GM18526 (cell line): ENCODE measurements around the gene PKNOX2.

Experiments used
- POLR2A ChIP-seq: IDR thresholded peaks from 3 replicates; pipeline ENCODE4 v1.6.1; 2011; ENCODE audit not compliant: insufficient read length; ENCODE audit errors: extremely low read depth

The PKNOX2 gene

DNA sequence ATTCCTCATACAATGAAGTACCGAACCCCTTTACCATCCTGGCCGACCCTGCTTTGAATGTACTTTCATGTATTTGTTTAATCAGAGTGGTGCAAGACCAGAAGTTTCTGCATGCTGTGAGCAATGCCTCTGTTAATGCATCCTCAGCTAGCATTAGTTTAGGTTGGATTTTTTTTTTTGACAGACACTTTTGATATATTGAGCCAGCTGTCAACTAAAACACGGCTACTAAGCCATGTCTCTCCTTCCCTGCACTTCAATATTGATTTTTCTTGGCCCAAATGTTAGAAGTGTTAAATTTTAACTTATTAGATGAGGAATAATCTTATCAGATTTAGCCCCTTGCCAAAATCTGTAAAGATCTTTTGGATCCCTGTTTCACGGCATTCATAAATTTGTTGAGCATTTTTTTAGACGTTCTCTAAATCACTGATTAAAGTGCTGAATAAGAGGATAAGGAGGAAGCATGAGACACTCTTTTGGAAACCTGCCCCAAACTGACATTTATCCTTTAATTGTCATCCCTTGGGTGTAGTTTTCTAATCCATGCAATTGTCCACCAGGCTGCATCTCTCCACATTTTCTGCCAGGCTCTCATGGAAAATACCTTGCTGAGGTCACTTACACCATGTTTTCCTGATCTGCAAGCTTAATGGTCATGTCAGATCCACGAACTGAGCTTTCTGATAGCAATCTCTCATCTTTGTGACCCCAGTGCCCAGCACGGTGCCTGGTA is 200.8 kb downstream of the PKNOX2 start:
- TF ChIP-seq POLR2A: no peak

DNA sequence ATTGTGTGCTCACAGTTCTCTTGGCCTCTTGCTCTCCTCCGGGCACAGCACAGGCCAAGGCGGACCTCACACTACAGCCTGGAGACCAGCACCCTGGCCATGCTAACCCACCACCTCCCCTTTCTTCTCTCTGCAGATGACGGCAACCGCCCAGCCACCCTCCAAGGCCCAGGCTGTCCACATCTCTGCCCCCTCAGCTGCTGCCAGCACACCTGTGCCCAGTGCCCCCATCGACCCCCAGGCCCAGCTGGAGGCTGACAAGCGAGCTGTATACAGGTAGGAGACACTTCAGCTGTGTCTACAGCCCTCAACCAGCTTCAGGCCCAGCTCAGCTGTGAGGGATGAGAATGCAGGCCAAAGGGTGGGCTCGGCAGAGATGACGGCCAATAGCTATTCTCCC is 203.2 kb downstream of the PKNOX2 start:
- no peak for TF ChIP-seq POLR2A

DNA sequence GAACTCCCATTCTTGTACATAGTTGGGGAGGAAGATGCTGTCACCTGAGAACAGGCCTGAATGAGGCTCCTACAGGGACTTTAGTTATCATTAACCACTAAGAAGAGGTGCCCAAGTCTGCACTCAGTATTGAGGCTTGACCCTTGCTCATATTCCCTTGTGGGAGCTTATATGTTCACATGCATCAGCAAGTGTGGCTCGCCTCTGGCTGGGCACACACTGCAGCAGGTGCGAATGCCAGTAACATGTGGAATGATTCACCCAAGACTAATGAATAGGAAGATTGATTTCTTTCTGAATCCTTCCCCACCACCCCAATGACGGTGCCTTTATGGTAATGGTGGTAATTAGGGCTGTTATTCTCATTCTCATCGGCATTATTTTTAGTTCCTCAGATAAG is 204.2 kb downstream of the PKNOX2 start:
- no peak for TF ChIP-seq POLR2A

DNA sequence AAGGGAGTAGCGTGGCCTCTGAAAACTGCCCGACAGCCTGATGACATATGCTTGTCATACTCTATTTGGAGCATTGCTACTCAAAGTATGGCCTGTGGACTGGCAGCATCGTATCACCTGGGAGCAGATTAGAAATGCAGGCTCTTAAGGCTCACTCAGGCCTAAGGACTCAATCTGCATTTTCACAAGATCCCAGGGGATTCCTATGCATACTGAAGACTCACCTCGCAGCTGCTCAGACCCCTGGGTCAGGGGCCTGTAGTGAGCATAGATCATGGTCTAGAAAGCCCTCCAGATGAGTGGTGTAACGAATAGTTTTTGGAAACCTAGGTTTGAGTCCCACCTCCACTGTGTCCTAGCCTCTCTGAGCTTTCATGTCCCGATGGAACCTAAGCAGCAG is 205.3 kb downstream of the PKNOX2 start:
- no peak for TF ChIP-seq POLR2A

DNA sequence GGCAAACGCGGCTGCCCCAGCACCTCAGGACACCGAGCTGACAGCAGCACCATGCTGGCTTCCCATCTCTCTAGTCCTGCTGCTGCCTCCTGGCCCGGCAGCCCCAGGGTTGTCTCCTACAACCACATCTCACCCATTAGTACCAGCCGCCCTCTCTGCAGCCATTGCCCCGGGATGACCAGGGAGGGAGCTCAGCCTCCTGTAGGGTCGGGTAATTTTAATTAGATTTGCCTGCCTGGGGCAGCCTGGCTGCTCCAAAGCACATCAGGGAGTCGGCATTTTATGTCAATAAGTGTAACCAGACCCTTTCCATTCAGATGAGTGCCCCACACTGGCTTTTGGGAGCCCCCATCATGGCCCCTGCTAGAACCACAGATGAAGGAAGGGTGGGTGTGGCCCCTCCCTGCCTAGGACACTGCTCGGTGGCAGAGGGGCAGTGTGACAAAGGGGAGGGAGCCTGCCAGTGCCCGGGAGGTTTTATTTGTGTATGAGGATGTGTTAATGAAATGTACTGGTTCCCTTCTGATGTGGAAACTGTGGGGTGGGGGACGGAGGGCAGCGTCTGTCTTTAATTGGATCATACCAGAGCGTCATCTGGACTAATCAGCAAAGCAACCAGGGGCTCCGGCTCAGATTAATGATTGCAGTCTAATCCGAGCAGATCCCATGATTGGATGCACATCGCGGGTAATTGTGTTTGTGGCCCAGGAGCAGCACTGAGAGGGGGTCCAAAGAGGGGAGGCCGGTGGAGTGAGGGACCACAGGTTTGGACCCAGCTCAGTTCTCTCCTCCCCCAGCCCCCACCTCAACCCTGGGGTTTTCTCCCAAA is 206.2 kb downstream of the PKNOX2 start:
- TF ChIP-seq POLR2A: no peak

DNA sequence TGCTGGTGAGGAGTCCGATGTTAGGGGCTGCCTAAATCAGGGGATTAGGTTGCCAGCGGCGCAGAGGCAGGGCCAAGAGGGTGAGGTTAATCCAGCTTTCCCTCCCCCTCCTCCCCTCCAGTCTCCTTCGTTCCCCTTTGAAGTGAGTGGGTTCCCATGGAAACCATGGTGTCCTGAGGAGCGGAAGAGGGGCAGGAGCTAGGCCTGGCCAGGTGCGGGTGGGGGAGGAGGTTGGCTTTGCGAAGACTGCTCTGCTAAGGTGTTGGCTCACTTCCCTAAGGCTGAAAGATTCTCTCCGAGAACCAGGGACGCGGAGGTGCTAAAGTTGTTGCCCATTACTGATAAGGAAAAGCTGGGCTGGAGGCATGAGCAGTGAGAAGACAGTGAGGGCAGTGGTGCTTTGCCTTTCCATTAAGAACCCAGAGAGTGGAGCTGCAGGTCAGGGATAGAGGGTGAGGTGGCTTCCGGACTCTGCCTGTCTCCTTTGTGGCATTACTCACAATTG is 206.9 kb downstream of the PKNOX2 start:
- TF ChIP-seq POLR2A: no peak

DNA sequence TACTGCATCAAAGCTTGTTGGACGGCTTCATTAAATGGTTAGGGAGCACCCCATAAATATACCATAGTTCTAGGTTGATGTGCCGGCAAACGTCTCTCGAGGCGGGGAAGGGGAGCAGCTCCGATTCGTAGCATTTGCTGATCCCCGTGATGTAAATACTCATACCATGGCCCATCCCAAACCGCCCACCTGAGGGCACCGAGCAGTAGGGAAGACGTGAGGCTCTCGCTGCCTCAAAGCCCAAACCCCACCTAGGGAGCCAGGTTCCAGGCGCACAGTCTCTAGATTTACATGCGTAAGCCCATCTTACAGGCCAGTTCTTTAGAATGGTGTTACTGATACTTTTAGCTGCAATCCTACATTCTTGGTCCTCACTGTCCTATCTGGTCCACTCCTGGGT is 207.5 kb downstream of the PKNOX2 start:
- TF ChIP-seq POLR2A: no peak

DNA sequence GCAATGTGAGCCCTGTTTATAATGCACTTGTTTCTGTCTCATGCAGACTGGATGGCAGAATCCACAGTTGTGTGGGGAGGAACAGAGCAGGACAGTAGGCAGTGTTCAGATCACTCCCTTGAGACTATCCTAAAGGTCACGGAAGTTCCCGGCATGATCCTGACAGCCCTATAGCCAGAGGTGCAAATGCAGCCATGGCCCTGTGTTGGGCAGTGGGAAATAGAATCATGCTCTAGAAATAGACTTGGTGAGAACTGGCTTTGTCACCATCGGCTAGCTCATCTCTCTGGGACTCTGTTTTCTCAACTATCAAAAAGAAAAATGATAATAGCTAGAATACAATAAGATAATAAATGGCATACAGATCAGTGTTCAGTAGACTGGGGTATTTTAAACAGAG is 208.4 kb downstream of the PKNOX2 start:
- no peak for TF ChIP-seq POLR2A

DNA sequence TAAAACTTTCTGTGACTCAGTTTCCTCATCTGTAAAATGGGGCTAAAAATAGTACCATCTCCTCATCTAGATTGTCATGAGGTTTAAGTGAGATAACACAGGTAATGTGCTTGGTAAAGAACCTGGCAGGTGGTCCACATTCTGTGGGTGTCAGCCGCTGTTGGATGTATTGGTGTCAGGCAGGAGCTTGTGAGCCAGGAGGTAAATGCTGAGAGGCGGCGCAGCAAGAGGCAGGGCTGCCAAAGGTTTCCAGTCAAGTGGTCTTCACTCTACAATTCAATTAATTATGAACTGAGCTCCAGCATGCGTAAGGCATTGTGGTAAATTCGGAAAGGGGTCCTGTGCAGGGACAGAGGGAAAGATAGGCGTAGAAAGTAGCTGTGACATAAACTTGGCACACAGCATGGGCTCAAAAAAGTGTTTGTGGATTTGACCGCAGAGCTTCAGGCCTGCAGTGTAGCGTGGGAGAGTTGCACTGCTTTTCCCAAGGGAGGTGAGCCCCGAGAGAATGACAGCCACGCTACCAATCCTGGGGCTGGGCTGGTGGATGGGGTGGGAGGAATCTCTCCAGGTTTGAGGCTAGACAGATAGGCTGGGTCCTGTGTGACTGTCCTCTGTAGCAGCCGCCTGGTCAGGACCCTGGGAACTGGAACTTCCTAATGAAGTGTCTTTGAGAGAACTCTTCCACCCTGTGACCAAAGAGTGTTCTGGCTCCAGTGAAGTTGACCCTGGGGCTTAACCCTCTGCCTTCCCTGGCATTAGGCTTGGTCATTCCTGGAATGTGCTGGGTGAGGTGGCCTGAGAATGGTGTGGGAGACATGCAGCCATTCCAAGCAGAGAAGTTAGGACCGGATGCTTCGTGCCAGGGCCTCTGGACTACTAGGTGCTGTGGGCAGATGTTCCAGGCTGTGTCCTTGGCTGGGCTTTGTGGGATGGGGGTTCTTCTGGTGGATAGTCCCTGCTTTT is 209.2 kb downstream of the PKNOX2 start:
- TF ChIP-seq POLR2A: no peak

DNA sequence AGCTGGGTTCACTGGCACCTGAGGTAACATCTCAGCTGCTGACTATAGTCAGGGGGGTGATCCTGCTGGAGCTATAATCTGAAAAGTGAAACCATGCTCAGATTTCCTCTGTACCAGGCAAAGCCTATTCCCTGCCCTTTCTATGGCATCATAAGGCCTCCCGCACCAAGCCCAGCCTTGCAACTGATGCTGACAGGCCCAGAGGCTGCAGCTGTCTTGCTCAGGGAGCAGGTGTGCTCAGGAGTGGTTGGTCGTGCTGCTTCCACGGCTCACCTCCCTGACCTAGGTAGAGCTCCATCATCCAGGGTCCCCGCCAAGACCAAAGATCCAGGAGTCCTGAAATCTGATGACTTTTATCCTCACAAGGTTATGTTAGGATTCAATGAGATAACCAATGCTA is 209.8 kb downstream of the PKNOX2 start:
- no peak for TF ChIP-seq POLR2A

DNA sequence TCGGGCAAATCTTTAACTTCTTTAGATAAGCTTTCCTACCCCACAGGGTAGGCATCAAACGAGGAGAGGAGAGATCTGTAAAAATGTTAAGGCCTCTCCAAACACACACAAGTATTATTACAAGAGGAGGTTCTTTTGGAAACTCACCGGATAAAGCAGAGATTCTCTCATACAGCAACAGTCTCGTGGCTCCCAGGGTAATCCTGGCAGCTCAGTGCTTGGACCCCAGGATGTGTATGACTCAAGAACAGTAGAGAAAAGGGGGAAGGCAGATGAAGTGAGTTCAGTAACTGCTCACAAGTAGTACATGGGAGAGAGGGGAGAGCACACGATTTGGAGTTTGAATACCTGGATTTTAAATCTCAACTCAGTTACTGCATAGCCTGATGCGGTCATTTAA is 210.6 kb downstream of the PKNOX2 start:
- TF ChIP-seq POLR2A: no peak

DNA sequence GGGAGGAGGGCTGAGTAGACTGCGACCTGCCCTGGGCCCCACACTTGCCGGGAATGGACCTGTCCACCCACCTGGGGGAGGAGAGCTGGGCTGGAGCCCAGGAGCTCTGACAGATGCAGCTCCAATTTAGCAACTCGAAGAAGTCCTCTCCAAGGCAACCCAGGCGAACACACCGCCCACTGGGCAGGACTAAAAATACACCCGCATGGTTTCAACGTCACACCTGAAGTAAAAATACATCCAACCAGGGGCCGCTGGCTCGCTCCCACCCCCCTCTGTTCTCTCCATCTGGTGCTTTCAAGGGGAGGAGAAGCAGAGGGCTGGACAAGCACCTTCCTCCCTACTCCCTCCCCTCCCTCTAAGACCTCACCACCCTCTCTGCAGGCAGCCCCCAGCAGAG is 211.6 kb downstream of the PKNOX2 start:
- no peak for TF ChIP-seq POLR2A

DNA sequence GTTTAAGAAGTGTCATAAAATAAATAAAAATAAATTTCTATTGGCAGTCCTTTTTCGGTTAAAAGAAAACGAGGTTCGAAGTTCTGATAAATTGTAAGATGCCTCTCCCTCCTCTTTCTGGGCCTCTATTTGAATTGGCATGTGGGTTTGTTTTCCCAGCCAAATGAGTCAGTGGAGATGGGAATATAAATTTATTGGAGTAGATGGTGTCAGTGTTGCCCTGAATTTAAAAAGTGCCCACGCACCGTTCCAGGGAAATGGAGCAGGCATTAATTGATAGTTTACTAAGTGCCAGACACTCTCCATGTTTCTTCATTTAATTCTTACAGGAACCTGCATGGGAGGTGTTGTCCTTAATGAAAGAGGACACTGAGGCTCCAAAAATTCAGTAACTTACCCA is 212.3 kb downstream of the PKNOX2 start:
- TF ChIP-seq POLR2A: no peak

DNA sequence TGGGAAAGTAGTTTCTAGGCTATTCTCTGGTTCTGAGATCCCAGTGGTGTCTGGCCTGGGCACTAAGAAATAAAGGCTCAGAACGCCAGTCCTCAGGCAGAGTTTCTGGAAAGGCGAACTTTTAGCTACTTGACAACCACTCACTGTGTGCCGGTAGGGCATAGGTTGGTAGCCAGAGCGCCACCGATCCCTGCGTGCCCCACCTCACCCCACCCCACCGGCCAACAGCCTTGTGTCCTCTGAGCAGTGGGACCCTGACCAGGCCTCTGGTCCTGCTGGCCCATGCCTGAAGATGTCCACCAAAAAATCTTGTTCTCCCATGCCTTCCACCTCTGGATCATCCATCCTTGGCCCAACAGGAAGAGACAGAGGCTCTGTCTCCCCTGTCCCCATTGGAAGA is 213.5 kb downstream of the PKNOX2 start:
- TF ChIP-seq POLR2A: no peak

DNA sequence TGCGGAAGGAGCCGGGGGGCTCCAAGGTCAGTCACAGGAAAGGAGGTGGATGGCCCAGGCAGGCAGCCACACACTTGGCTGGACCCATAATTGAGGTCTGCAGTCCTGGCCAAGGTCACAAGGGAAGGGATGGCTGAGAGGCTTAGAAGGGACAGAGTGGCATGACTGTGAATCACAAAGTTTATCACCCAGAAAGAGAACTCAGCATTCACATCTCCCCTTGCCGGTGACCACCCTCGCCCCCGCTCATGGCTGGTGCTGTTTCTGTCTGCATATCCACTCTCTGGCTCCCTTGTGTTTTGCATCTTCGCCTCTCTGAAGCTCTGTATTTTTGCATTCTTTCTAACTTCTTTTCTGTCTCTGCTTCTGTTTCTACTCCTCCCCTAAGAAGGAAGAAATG is 214.0 kb downstream of the PKNOX2 start:
- no peak for TF ChIP-seq POLR2A
